ENCODE measurements around the gene FAIM2.

DNA sequence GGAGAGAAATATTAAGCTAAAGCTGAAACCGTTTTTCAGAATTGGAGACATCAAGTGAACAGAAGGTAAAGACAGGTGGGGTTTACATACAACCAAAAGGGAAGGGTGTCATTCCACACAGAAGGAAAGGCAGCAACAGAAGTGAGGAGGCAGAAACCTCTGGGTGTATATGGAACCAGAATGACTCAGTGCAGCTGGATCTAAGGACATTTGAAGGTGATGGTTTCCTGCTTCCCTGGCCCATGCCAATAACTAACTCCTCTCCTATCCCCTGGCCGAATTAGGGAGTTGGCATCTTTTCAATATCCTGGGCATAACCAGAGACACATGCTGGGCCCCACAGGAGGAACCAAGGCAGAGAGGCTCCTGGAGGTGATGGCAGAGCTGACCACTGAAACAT, 83.9 kb downstream of the FAIM2 start:
- TF ChIP-seq, protein P1, sequence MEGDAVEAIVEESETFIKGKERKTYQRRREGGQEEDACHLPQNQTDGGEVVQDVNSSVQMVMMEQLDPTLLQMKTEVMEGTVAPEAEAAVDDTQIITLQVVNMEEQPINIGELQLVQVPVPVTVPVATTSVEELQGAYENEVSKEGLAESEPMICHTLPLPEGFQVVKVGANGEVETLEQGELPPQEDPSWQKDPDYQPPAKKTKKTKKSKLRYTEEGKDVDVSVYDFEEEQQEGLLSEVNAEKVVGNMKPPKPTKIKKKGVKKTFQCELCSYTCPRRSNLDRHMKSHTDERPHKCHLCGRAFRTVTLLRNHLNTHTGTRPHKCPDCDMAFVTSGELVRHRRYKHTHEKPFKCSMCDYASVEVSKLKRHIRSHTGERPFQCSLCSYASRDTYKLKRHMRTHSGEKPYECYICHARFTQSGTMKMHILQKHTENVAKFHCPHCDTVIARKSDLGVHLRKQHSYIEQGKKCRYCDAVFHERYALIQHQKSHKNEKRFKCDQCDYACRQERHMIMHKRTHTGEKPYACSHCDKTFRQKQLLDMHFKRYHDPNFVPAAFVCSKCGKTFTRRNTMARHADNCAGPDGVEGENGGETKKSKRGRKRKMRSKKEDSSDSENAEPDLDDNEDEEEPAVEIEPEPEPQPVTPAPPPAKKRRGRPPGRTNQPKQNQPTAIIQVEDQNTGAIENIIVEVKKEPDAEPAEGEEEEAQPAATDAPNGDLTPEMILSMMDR (IDR thresholded peaks at IDR 0.05): no peak
- TF ChIP-seq, protein P2, sequence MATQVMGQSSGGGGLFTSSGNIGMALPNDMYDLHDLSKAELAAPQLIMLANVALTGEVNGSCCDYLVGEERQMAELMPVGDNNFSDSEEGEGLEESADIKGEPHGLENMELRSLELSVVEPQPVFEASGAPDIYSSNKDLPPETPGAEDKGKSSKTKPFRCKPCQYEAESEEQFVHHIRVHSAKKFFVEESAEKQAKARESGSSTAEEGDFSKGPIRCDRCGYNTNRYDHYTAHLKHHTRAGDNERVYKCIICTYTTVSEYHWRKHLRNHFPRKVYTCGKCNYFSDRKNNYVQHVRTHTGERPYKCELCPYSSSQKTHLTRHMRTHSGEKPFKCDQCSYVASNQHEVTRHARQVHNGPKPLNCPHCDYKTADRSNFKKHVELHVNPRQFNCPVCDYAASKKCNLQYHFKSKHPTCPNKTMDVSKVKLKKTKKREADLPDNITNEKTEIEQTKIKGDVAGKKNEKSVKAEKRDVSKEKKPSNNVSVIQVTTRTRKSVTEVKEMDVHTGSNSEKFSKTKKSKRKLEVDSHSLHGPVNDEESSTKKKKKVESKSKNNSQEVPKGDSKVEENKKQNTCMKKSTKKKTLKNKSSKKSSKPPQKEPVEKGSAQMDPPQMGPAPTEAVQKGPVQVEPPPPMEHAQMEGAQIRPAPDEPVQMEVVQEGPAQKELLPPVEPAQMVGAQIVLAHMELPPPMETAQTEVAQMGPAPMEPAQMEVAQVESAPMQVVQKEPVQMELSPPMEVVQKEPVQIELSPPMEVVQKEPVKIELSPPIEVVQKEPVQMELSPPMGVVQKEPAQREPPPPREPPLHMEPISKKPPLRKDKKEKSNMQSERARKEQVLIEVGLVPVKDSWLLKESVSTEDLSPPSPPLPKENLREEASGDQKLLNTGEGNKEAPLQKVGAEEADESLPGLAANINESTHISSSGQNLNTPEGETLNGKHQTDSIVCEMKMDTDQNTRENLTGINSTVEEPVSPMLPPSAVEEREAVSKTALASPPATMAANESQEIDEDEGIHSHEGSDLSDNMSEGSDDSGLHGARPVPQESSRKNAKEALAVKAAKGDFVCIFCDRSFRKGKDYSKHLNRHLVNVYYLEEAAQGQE (IDR thresholded peaks at IDR 0.05; ENCODE audit: insufficient read depth in 1 of 2, low read depth in 2 of 2, low read length in 1 of 2): no peak

Data from Panc1 (cell line).